Brain pericyte (primary cell): ENCODE measurements around the gene GLRA1.

Experiments used
- DNase-seq: peaks from one replicate; pipeline ENCODE4 v3.0.0-alpha.2; 2012; ENCODE audit warnings: low read depth, low spot score

GLRA1 gene

GRCh38 chr5:151924564-151925301 is at the start of gene GLRA1:
Gene GLRA1 (minus strand): TSS chr5:151924851. CDS start chr5:151924549, 302 bp downstream.
- no peak for DNase-seq

DNA sequence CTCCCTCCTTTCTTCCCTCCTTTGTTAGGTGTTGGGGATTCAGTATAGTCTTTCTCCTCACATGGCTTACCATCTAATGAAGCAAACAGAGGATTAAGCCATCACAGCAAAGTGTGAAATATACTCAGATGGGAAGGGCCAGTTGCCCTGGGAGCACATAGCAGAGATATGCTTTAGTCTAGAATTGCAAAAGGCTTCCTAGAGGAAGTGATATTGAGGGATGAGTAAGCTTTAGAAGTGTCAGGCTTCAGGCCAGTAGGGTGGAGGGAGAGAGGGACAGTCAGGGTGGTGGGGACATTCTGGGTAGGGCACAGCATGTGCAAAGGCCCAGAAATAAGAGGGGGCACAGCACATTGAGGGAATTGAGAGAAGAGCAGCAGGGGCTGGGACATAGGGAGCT is 46.2 kb upstream of the GLRA1 start:
- no peak for DNase-seq

GRCh38 chr5:151967865-151968264 is 43.2 kb upstream of the GLRA1 start:
- DNase-seq = no peak

DNA sequence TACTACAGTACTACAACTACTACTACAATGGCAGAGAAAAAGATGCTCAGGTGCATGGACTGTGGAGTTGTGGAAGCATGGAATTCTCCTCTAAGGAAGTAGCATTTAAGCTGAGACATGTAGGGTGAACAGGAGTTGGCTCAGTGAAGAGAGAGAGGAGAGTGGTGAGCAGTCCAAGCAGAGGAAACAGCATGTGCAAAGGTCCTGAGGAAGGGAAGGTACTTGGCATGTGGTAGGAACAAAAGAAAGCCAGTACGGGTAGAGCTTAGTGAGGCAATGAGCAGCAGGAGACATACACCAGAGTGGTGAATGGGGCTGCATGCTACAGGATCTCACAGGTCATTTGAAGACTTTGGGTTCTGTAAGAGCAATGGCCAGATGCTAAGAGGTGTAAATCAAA is 41.4 kb upstream of the GLRA1 start:
- no peak for DNase-seq

DNA sequence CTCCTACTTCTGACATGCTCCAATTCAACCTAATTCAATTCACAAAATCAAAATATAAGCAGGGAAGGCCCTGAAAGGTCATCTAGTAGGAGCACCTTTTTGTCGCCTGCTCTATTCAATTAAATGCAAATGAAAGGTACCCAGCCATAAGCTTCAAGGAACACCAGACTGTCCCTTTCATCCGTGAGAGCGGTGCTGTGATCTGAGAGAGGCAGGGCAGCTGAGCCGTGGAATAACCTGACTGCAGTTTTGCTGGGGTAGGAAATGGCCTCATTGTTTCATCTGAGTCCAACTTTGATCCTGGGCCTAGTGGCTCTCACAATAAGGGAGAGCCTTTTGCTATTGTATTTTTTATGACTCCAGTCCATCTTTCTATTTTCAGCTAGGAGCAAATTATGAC is 39.8 kb upstream of the GLRA1 start:
- DNase-seq = no peak

- DNase-seq = no peak
Measured at GRCh38 chr5:151961557-151961956, 36.9 kb upstream of the GLRA1 start.

GRCh38 chr5:151958111-151958510 is 33.5 kb upstream of the GLRA1 start:
- DNase-seq = no peak

DNA sequence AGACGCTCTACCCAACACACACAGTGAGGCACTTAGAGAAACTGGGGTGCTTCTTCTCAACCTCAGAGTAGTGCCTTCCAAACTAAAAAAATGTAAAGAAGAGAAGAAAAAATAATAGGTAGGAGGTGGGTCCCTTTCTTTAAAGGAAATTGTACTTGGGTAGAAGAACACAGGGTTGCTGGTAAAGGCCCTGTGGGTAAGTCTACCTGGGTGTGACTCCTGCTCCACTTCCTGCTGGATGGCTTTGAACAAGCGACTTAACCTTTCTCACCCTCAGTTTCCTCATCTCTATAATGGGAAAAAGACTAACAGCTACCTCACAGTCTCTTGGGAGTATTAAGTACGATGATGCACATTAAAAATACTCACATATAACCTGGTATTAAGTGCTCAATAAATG is 32.1 kb upstream of the GLRA1 start:
- no peak for DNase-seq

DNA sequence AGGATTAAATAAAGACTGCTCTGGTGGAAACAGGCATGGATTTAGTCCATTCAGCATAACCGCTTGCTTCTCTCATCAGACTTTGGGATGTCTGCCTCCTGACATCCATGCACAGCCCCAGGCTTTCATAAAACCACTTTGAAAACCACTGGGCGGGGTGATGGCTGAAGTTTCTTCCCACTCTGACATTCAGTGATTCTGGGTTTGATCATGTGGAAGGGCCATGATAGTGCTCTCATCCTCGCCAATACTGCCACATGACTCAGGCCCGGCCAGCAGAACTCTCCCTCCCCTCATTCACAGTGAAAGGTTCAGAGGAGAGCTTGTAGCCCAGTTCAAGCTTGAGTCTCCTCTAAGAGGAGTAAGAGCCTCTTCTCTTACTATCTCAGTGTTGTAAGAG is 29.6 kb upstream of the GLRA1 start:
- DNase-seq = no peak

DNA sequence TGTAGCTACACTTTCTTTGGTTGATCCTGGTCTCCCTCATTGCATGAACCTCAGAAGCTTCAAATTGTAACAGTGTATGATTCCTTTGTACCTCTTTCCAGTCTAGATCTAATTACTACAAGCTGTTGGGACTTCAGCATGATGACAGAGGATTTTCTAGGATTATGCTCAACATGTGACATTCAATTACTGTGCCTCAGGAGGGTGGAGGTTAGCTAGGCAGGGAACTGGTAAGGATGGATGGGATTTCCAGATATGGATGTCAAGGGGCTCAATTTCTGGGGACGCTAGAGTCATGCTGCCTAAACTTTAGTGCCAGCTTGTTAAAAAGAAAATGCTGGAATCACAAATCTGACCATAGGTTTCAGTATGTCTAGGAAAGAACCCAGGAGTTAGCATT is 29.2 kb upstream of the GLRA1 start:
- DNase-seq = no peak

- no peak for DNase-seq
Measured at GRCh38 chr5:151952238-151952637, 27.6 kb upstream of the GLRA1 start.

DNA sequence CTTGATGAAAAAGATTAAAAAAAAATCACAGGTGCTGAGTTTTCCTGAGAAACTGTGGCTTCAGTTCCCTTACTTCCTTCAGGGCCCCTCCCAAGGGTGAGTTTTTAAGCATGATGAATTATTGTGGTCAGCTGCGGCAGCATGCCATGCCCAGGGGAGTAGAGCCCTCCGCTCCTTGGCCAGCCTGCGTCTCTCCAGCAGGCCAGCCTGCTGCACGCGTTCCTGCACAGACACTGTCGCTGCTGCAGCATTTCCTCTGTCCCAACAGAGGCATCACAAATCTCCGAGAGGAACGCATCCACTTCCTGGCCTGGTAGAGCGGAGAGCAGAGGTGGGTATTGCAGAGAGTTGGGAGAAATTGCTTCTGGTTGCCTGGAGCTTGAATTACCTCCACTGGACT is 26.1 kb upstream of the GLRA1 start:
- DNase-seq = no peak

DNA sequence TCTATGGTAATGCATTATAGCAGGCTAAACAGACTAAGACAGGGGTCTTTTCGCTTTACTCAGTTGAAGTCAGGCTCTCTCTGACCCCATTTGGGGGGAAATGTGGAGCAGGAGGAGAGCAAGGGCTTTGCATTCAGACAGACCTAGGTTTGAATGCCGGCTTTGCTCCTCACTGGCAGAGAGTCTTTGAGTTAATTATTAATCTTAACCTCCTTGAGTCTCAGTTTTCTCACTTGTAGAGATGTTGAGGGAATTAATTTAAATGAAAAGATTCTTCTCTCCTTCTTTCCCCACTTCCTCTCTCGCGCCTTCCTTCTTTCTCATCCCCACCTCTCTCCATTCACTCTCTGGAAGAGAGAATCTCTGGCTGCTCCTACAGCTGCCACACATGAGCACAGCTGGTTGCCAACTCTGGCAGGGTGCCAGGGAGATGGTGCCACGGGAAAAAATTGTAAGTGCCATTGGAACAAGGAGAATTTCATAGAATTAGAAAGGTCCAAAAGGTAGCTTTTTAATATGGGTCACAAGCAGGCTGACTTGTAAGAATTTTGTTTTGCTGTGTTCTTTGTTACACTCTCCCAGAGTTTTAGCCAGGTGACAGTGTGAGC is 25.2 kb upstream of the GLRA1 start:
- DNase-seq = no peak

DNA sequence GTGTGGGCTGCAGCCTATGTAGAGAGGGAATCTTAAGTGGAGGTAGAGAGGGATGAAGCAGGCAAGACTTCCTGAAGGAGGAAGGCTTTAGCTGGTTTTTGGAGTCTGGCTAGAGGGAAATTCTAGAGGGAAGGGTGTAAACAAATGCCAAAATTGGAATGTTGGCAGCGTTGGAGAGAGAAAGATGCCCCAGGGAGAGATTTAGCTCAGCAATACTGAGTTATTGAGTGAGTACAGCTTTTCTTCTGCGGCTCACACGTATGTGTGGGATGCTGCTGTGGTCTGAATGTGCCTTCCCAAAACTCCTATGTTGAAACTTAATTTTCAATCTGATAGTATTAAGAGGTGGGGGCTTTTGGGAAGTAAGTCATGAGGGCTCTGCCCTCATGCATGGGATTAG is 24.5 kb upstream of the GLRA1 start:
- no peak for DNase-seq

DNA sequence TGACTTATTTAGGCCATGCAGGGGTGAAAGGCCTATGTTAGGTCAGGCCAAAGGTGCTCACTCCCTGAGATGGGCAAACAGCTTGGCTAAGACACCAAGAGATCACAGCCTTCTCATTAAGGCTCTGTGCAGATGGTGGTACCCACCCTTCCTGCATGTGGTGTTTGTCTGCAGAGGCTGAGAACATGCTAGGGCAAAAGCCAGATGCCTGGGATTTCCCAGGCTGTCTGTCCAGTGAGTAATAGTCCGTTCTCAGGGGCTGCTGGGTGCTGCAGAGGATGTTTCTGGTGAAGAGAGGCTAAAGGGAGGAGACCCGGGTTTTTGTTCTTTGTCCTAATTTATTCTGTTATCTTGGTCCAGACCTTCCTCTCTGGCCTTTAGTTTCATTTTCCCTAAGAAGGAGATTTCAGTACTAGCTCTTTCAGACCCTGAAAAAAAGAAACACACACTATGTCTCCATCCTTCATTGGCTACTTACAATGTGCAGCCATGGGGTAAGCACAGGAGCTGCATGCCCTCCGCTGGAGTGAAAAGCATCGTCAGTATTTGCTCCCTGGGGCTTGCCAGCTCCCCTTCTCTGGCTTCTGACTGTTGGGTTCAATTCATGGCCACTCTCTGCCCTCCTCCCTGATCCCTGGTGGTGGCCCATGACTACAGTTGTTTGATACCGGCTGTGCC is 23.4 kb upstream of the GLRA1 start:
- DNase-seq = no peak

GRCh38 chr5:151937851-151938250 is 13.2 kb upstream of the GLRA1 start:
- no peak for DNase-seq

DNA sequence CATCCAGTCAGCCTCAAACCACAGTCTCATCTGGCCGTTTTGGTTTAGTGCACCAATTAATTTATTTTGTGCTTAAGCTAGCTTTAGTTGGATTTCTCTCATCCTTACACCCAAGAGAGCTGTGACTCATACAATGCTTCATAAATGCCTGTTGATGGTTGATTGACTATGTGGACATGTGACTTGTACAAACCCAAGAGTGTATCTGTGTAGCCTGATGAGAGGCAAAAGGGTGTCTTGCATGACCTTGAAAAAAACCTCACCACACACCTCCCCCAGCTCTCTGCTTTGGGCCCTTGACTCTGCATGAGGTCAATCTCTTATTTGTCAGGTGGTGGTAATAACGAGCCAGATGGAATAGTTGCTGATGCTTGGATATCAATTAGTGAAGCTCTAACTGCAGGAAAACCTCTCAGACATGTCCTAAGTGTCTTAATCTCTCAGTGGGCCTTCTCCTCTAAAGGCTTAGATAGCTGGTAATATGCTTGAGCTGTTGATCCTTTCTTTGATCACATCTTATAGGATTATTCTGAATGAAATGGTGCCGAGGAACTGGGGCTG is 10.6 kb upstream of the GLRA1 start:
- no peak for DNase-seq

- DNase-seq = no peak
Measured at GRCh38 chr5:151931260-151931659, 6.6 kb upstream of the GLRA1 start.

DNA sequence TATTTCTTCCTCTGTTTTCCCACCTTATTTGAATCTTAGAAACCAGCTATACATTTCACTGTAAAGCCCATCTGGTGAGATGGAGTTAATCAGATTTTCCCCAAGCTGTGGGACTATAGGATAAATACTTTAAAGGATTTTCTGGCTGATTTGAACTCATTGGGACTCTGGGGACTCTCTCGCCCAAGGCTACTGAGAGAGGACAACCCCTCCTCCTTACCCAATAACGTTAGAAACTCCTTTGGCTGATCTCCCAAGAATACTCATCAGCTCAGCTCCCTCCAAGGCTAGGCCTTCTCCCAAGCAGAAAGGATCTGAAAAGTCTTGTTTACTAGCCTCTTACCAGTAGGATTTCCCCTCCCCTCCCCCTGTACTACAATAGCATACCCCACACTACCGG is 1.5 kb upstream of the GLRA1 start:
- no peak for DNase-seq

DNA sequence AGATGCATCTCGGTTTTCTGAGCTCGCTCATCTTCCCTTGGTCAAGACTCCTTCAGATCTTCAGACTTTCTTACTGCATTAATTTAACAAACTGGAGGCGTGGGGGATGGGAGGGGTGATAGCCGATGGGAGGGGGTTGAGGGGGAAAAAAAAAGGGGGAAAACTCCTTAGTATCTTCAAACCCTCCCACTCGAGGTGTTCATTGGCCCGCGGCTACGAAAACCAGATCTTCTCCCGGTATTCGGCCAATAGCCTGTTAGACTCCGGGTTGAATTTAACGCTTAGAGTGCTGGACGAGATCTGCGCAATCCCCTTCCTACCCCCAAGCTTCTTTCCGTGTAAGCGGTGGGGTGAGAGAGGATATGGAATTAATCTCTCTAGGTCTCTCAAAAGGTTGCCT is 689 bp upstream of the GLRA1 start:
- DNase-seq = no peak

GRCh38 chr5:151923866-151924476 is 680 bp downstream of the GLRA1 start:
- DNase-seq = no peak

- DNase-seq = no peak
Measured at GRCh38 chr5:151921916-151922315, 2.7 kb downstream of the GLRA1 start.
